A673 (cell line): Measurements from ENCODE around the gene CARD9. TPM values are rescaled to one million over a fixed set of nuclear protein-coding genes. Genes with fewer than 3 reads are reported as not detected.
"Not testable (repeated sequence)": the region's sequence is repeated elsewhere in the genome, so short reads cannot be mapped to it uniquely, and the experiment has no call there.

Experiments used
- BruUV-seq: library from RNA; stranded (reverse); fragments of 400-500 nt; replicated peaks from 2 replicates; lab custom pipeline; 2021; lab: Mats Ljungman, UMichigan
- CTCF ChIA-PET: fragments of 300-600 bp; sonication (Branson Sonifier 250); formaldehyde crosslinking; loops from one replicate; lab custom pipeline; 2022; ENCODE audit warnings: antibody characterized with exemption; lab: Charles Lee
- POLR2A ChIA-PET: fragments of 300-600 bp; sonication (Branson Sonifier 250); formaldehyde crosslinking; loops from one replicate; lab custom pipeline; 2022; ENCODE audit warnings: antibody characterized with exemption; ENCODE audit not compliant: low non-redundant PET; lab: Charles Lee
- DNase-seq: peaks from one replicate; pipeline ENCODE4 v3.0.0-alpha.2; 2015; ENCODE audit warnings: low spot score
- H3K27ac ChIP-seq: fragments of 200-600 bp; sonication (generic); 2 replicates; pipeline ENCODE4 v1.5.1; 2016; ENCODE audit warnings: mixed run types, low read depth, mild to moderate bottlenecking, mixed read lengths, antibody characterized with exemption, low read length; ENCODE audit not compliant: poor library complexity, severe bottlenecking
- H3K27me3 ChIP-seq: fragments of 200-600 bp; sonication (generic); replicated peaks from 2 replicates; pipeline ENCODE4 v1.6.1; 2017; ENCODE audit warnings: mixed run types, low read depth, mild to moderate bottlenecking, mixed read lengths, antibody characterized with exemption, low read length; ENCODE audit not compliant: insufficient read depth, poor library complexity
- H3K36me3 ChIP-seq: fragments of 200-600 bp; sonication (generic); 2 replicates; pipeline ENCODE4 v1.6.1; 2016; ENCODE audit warnings: mixed run types, mild to moderate bottlenecking, mixed read lengths, antibody characterized with exemption, low read length; ENCODE audit not compliant: insufficient read depth, poor library complexity, severe bottlenecking
- H3K4me1 ChIP-seq: fragments of 200-600 bp; sonication (generic); 2 replicates; pipeline ENCODE4 v1.6.1; 2017; ENCODE audit warnings: mixed run types, mild to moderate bottlenecking, mixed read lengths, antibody characterized with exemption, low read length; ENCODE audit not compliant: insufficient read depth, poor library complexity, severe bottlenecking
- H3K4me3 ChIP-seq: fragments of 200-600 bp; sonication (generic); 2 replicates; pipeline ENCODE4 v1.5.1; 2016; ENCODE audit warnings: low read depth, mixed run types, mild to moderate bottlenecking, mixed read lengths, low read length; ENCODE audit not compliant: poor library complexity, severe bottlenecking
- H3K9me3 ChIP-seq: fragments of 200-600 bp; sonication (generic); 2 replicates; pipeline ENCODE4 v1.6.1; 2016; ENCODE audit warnings: mixed run types, low read depth, mild to moderate bottlenecking, mixed read lengths, antibody characterized with exemption, low read length; ENCODE audit not compliant: poor library complexity, severe bottlenecking
- CTCF ChIP-seq: fragments of 300-800, 200-600 bp; sonication (generic); conservative IDR thresholded peaks from 2 replicates; pipeline ENCODE4 v1.5.1; 2017; ENCODE audit warnings: low read depth, mild to moderate bottlenecking, antibody characterized with exemption, low read length, moderate library complexity, mixed read lengths
- EZH2 ChIP-seq: fragments of 200-600 bp; sonication (generic); IDR thresholded peaks from 2 replicates; pipeline ENCODE4 v1.6.1; 2017; ENCODE audit warnings: borderline replicate concordance, low read depth, mild to moderate bottlenecking, mixed read lengths, antibody characterized with exemption, low read length; ENCODE audit not compliant: poor library complexity, severe bottlenecking
- intact Hi-C: fragments of 100-400 bp; cut with micrococcal nuclease; formaldehyde crosslinking; loops from one replicate; pipeline ENCODE4 v1.10.0; 2022; ENCODE audit not compliant: unreplicated experiment
- total RNA-seq: library from RNA; stranded (reverse); gene quantifications from 2 replicates; pipeline ENCODE4 v1.2.3, GENCODE V29; 2021

Gene CARD9
- total RNA-seq, 1 experiment from 2014 or later, result 5.4 TPM

DNA sequence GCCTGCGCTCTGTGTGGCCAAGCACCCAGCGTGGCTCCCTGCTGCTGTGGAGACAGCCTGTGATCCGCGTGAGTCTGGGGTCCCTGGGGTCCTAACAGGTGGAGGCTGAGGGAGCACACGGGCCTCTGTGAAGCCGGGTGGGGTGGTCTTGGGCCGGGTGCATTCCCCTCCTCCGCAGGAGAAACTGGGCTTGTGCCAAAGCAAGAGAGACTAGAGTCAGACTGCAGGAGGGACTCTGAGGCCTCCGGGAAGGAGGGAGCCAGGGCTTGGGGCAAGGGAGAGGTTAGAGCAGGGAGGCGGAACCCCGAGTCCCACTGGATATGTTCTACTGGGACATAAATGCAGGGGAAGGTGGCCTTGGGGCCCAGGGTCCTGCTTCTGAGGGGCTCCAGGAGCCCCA, 20.4 kb downstream of the CARD9 start:
- H3K27ac ChIP-seq, result no peak overlapping the region
- TF ChIP-seq EZH2 (no peak), CTCF (no peak)
- ChIA-PET CTCF (no interaction called here), POLR2A (no interaction called here)
- no peak for DNase-seq
- no peaks in the 10 kb centered on the region for H3K9me3 ChIP-seq
- no peaks in the 10 kb centered on the region for H3K27me3 ChIP-seq
- BruUV-seq, result no TSS peak
- no peaks in the 10 kb centered on the region for H3K36me3 ChIP-seq
- no peak overlapping the region for H3K4me3 ChIP-seq
- intact Hi-C loops, result no loop called here
- H3K4me1 ChIP-seq, result no peaks in the 10 kb centered on the region

- H3K9me3 ChIP-seq, result no peaks in the 10 kb centered on the region
- intact Hi-C loops, result no loop called here
- H3K4me1 ChIP-seq, result no peaks in the 10 kb centered on the region
- H3K36me3 ChIP-seq, result no peaks in the 10 kb centered on the region
- DNase-seq, result peak; percentile 37
- no peak overlapping the region for H3K27ac ChIP-seq
- TF ChIP-seq EZH2 (no peak), CTCF (no peak)
- no TSS peak for BruUV-seq
- no peaks in the 10 kb centered on the region for H3K27me3 ChIP-seq
- CTCF ChIA-PET, result no interaction called here
- no peak overlapping the region for H3K4me3 ChIP-seq
- POLR2A ChIA-PET, result no interaction called here
These were observed 20.8 kb downstream of the CARD9 start for GRCh38 chr9:136352682-136353081.

DNA sequence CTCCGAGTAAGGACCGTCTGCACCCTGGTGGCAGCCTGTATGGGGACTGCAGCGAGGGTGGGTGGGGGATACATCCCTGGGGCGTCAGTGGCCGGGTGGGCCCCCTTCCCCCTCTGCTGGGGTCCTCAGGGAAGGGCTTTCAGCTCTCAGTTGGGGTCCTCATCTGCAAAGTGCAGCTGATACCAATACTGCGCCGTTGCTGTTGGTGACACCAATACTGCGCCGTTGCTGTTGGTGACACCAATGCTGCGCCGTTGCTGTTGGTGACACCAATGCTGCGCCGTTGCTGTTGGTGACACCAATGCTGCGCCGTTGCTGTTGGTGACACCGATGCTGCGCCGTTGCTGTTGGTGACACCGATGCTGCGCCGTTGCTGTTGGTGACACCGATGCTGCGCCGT, 21.6 kb downstream of the CARD9 start:
- H3K9me3 ChIP-seq, BruUV-seq, H3K4me1 ChIP-seq, H3K4me3 ChIP-seq, H3K27ac ChIP-seq, intact Hi-C loops, DNase-seq, CTCF ChIA-PET, POLR2A ChIA-PET, H3K27me3 ChIP-seq, H3K36me3 ChIP-seq: not testable (repeated sequence)

DNA sequence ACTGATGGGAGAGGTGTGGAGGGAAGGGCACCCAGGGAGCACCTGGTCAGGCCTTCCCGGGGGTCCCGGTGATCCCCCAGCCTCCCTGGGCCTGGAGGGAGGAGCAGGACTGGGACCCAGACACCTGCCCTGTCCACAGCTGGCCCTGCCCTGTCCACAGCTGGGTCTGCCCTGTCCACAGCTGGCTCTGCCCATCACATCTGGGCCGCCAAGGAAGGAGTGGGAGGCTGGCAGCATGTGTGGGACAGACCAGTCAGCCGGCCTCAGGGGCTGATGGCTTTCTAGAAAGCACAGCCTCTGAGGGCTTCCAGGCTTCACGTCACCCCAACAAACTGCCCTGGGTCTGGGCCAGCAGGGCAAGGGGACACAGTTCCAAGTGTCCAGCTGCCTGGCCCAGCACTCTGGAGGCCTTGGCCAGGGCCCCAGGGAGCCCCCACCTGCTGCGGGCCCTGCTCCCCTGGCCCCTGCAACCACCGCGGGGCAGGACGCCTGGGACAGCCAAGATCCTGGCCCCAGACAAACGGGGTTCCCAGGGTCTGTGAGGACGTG, 22.1 kb downstream of the CARD9 start:
- TF ChIP-seq CTCF, result no peak
- no peak for TF ChIP-seq EZH2
- no TSS peak for BruUV-seq
- no peaks in the 10 kb centered on the region for H3K36me3 ChIP-seq
- ChIA-PET CTCF (no interaction called here), POLR2A (no interaction called here)
- H3K27ac ChIP-seq, result no peak overlapping the region
- no peaks in the 10 kb centered on the region for H3K4me1 ChIP-seq
- no peaks in the 10 kb centered on the region for H3K27me3 ChIP-seq
- H3K4me3 ChIP-seq, result no peak overlapping the region
- no peak for DNase-seq
- no peaks in the 10 kb centered on the region for H3K9me3 ChIP-seq
- intact Hi-C loops, result no loop called here
